SK-N-MC (cell line): ENCODE results near the gene SIN3B.

Source experiments
- EZH2 ChIP-seq: fragments of 200-600 bp; sonication (generic); IDR thresholded peaks from one replicate; pipeline ENCODE4 v1.6.1; 2017; ENCODE audit warnings: antibody characterized with exemption
- POLR2AphosphoS5 ChIP-seq: IDR thresholded peaks from 2 replicates; pipeline ENCODE4 v1.6.1; 2012; ENCODE audit warnings: mild to moderate bottlenecking, low read depth, low read length, borderline replicate concordance

DNA sequence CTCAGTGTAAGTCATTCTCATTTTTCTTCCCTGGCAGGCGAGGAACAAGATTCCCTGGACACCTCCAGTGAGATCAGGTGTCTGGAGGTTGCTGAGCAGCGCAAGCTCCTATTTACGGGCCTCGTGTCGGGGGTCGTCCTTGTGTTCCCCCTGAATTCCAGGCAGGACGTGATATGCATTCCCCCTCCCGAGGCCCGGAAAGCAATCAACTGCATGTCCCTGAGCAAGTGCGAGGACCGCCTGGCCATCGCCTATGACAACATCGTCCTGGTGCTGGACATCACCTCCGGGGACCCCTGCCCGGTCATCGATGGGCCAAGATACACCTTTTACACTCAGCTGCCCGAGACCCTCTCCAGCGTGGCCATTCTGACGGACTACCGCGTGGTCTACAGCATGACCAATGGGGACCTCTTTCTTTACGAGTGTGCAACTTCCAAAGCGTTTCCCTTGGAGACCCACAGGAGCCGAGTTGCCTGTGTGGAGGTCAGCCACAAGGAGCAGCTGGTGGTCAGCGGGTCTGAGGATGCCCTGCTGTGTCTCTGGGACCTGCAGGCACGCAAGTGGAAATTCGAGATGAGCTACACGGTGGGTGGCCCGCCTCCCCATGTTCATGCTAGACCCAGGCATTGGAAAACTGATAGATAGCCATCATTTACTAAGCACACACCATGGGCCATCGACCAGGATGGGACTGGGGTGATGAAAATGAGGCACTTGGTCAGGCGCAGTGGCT is 21.5 kb upstream of the SIN3B start:
- TF ChIP-seq POLR2AphosphoS5 (no peak), EZH2 (no peak)
